ENCODE measurements around the gene MUC5B. TPM values are rescaled to one million over a fixed set of nuclear protein-coding genes. Genes with fewer than 3 reads are reported as not detected.

Gene MUC5B
- total and polyA plus RNA-seq, 2 of the 13 experiments (the other 11 are each of a cell fraction or from before 2014, with no cell fraction given): 0.01 TPM; not detected in 1

DNA sequence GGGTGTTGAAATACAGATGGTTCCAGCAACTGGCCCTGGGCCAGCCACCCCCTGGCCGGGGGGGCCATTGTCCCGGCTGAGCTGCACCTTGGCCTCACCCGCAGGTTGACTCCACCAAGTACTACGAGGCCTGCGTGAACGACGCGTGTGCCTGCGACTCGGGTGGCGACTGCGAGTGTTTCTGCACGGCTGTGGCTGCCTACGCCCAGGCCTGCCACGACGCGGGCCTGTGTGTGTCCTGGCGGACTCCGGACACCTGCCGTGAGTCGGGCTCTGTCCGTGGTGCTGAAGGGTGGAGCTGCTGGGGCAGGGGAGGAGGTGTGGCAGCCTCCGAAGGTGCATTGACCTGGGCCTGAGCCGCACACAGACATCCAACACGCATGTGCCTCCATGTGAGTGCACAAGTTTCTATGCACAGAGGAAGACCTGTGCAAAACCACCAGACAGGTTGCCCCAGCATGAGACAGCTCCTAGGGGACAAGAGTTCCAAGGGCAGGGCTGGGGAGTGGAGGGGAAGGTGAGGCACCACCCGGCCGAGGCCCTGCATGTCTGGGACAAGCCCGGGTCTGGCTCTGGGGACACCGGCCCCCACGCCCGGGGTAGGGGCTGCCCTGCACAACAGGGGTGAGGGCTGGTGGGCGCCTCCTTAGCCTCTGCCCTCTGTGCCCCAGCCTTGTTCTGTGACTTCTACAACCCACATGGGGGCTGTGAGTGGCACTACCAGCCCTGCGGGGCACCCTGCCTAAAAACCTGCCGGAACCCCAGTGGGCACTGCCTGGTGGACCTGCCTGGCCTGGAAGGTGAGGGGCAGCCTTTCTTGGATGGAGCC, 16.1 kb downstream of the MUC5B start (continued):
- TF ChIP-seq, protein P1, sequence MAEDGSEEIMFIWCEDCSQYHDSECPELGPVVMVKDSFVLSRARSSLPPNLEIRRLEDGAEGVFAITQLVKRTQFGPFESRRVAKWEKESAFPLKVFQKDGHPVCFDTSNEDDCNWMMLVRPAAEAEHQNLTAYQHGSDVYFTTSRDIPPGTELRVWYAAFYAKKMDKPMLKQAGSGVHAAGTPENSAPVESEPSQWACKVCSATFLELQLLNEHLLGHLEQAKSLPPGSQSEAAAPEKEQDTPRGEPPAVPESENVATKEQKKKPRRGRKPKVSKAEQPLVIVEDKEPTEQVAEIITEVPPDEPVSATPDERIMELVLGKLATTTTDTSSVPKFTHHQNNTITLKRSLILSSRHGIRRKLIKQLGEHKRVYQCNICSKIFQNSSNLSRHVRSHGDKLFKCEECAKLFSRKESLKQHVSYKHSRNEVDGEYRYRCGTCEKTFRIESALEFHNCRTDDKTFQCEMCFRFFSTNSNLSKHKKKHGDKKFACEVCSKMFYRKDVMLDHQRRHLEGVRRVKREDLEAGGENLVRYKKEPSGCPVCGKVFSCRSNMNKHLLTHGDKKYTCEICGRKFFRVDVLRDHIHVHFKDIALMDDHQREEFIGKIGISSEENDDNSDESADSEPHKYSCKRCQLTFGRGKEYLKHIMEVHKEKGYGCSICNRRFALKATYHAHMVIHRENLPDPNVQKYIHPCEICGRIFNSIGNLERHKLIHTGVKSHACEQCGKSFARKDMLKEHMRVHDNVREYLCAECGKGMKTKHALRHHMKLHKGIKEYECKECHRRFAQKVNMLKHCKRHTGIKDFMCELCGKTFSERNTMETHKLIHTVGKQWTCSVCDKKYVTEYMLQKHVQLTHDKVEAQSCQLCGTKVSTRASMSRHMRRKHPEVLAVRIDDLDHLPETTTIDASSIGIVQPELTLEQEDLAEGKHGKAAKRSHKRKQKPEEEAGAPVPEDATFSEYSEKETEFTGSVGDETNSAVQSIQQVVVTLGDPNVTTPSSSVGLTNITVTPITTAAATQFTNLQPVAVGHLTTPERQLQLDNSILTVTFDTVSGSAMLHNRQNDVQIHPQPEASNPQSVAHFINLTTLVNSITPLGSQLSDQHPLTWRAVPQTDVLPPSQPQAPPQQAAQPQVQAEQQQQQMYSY (CRISPR knock-in tag; IDR thresholded peaks at IDR 0.05): no peak
- TF ChIP-seq CAMTA2 (CRISPR knock-in tag; IDR thresholded peaks at IDR 0.05; ENCODE audit: borderline replicate concordance): no peak
- TF ChIP-seq AHR (CRISPR knock-in tag; IDR thresholded peaks at IDR 0.05): 0 out of 2 replicates have a peak, but pooled peaks have one; percentile 49
- TF ChIP-seq CHD4 (IDR thresholded peaks at IDR 0.05; ENCODE audit: borderline replicate concordance, low read length): no peak
- peak; percentile 46; the same call in 1 of the 2 replicates for TF ChIP-seq SMAD9 (CRISPR knock-in tag; IDR thresholded peaks at IDR 0.05)
- TF ChIP-seq KLF15 (CRISPR knock-in tag; IDR thresholded peaks at IDR 0.05; ENCODE audit: borderline replicate concordance): 0 out of 2 replicates have a peak, but pooled peaks have one; percentile 55
- TF ChIP-seq KLF6 (CRISPR knock-in tag; IDR thresholded peaks at IDR 0.05): peak; percentile 90
- TF ChIP-seq, protein P2, sequence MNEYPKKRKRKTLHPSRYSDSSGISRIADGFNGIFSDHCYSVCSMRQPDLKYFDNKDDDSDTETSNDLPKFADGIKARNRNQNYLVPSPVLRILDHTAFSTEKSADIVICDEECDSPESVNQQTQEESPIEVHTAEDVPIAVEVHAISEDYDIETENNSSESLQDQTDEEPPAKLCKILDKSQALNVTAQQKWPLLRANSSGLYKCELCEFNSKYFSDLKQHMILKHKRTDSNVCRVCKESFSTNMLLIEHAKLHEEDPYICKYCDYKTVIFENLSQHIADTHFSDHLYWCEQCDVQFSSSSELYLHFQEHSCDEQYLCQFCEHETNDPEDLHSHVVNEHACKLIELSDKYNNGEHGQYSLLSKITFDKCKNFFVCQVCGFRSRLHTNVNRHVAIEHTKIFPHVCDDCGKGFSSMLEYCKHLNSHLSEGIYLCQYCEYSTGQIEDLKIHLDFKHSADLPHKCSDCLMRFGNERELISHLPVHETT (CRISPR knock-in tag; conservative IDR thresholded peaks at IDR 0.05): no peak
- no peak for TF ChIP-seq ZNF775 (CRISPR knock-in tag; IDR thresholded peaks at IDR 0.05; ENCODE audit: borderline replicate concordance)
- TF ChIP-seq RFXAP (CRISPR knock-in tag; IDR thresholded peaks at IDR 0.05; ENCODE audit: borderline replicate concordance): 0 out of 2 replicates have a peak, but pooled peaks have one; percentile 37
- TF ChIP-seq TRIM24 (CRISPR knock-in tag; IDR thresholded peaks at IDR 0.05): no peak
- peak; percentile 54; the same call in 1 of the 2 replicates for TF ChIP-seq ZNF772 (CRISPR knock-in tag; IDR thresholded peaks at IDR 0.05)
- peak; percentile 81 for TF ChIP-seq ZSCAN9 (CRISPR knock-in tag; IDR thresholded peaks at IDR 0.05; ENCODE audit: borderline replicate concordance)
- no peak for TF ChIP-seq CTCF (CRISPR knock-in tag; IDR thresholded peaks at IDR 0.05)
- no peak for TF ChIP-seq ETV6 (CRISPR knock-in tag; conservative IDR thresholded peaks at IDR 0.05)
- TF ChIP-seq, protein P3, sequence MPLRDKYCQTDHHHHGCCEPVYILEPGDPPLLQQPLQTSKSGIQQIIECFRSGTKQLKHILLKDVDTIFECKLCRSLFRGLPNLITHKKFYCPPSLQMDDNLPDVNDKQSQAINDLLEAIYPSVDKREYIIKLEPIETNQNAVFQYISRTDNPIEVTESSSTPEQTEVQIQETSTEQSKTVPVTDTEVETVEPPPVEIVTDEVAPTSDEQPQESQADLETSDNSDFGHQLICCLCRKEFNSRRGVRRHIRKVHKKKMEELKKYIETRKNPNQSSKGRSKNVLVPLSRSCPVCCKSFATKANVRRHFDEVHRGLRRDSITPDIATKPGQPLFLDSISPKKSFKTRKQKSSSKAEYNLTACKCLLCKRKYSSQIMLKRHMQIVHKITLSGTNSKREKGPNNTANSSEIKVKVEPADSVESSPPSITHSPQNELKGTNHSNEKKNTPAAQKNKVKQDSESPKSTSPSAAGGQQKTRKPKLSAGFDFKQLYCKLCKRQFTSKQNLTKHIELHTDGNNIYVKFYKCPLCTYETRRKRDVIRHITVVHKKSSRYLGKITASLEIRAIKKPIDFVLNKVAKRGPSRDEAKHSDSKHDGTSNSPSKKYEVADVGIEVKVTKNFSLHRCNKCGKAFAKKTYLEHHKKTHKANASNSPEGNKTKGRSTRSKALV (CRISPR knock-in tag; IDR thresholded peaks at IDR 0.05): no peak
- TF ChIP-seq SALL1 (CRISPR knock-in tag; IDR thresholded peaks at IDR 0.05): peak; percentile 85
- TF ChIP-seq CBX1 (IDR thresholded peaks at IDR 0.05; ENCODE audit: low read depth): no peak

Measured in HepG2 (cell line).